Osteoblast (primary cell): Measurements from ENCODE around the gene SYNJ2. TPM values are rescaled to one million over a fixed set of nuclear protein-coding genes. Genes with fewer than 3 reads are reported as not detected.
A peak's percentile ranks its signal among the peaks of the same experiment; 100 is the strongest.

ENCODE experiments used
- DNase-seq: peaks from one replicate; pipeline ENCODE4 v3.0.0; 2011; ENCODE audit warnings: low spot score, mixed read lengths; ENCODE audit not compliant: insufficient read length; ENCODE audit errors: missing footprints
- H2AFZ ChIP-seq: 2 replicates; pipeline ENCODE4 v1.6.0; 2011; ENCODE audit warnings: mild to moderate bottlenecking, low read length
- H3K27ac ChIP-seq: 2 replicates; pipeline ENCODE4 v1.5.1; 2011; ENCODE audit warnings: mild to moderate bottlenecking, low read depth, low read length, moderate library complexity
- H3K27me3 ChIP-seq: 2 replicates; pipeline ENCODE4 v1.6.0; 2012; ENCODE audit warnings: mild to moderate bottlenecking, control low read depth, inconsistent platforms, low read length, moderate library complexity; ENCODE audit not compliant: insufficient read depth
- H3K36me3 ChIP-seq: 2 replicates; pipeline ENCODE4 v1.5.1; 2011; ENCODE audit warnings: mild to moderate bottlenecking, low read length, control low read depth, moderate library complexity; ENCODE audit not compliant: insufficient read depth
- H3K4me1 ChIP-seq: 2 replicates; pipeline ENCODE4 v1.5.1; 2011; ENCODE audit warnings: mild to moderate bottlenecking, low read length, control low read depth, moderate library complexity; ENCODE audit not compliant: insufficient read depth
- H3K4me2 ChIP-seq: 2 replicates; pipeline ENCODE4 v1.6.0; 2011; ENCODE audit warnings: mild to moderate bottlenecking, low read length; ENCODE audit not compliant: insufficient read depth
- H3K4me3 ChIP-seq: fragments of 200-600 bp; sonication (generic); 3 replicates; pipeline ENCODE4 v1.5.1; 2012; ENCODE audit warnings: mild to moderate bottlenecking, low read length, inconsistent platforms; ENCODE audit not compliant: insufficient read depth
- H3K79me2 ChIP-seq: 2 replicates; pipeline ENCODE4 v1.6.0; 2012; ENCODE audit warnings: mild to moderate bottlenecking, low read length, control low read depth, inconsistent platforms; ENCODE audit not compliant: insufficient read depth
- H3K9me3 ChIP-seq: 2 replicates; pipeline ENCODE4 v1.5.1; 2011; ENCODE audit warnings: low read depth, low read length, control low read depth
- H4K20me1 ChIP-seq: 2 replicates; pipeline ENCODE4 v1.6.0; 2012; ENCODE audit warnings: mild to moderate bottlenecking, low read length, control low read depth; ENCODE audit not compliant: insufficient read depth
- total RNA-seq: library from RNA; depleted of rRNA; stranded (reverse); fragments of >200 nt; gene quantifications from 2 replicates; pipeline ENCODE4 v1.2.3, GENCODE V29; 2012
- TF ChIP-seq, protein P1 (sequence below): IDR thresholded peaks from 2 replicates; pipeline ENCODE4 v1.5.1; 2011; ENCODE audit warnings: mild to moderate bottlenecking, low read depth, low read length, moderate library complexity; ENCODE audit errors: extremely low read depth

SYNJ2 gene
- total RNA-seq, 1 donor = 94.8 TPM

DNA sequence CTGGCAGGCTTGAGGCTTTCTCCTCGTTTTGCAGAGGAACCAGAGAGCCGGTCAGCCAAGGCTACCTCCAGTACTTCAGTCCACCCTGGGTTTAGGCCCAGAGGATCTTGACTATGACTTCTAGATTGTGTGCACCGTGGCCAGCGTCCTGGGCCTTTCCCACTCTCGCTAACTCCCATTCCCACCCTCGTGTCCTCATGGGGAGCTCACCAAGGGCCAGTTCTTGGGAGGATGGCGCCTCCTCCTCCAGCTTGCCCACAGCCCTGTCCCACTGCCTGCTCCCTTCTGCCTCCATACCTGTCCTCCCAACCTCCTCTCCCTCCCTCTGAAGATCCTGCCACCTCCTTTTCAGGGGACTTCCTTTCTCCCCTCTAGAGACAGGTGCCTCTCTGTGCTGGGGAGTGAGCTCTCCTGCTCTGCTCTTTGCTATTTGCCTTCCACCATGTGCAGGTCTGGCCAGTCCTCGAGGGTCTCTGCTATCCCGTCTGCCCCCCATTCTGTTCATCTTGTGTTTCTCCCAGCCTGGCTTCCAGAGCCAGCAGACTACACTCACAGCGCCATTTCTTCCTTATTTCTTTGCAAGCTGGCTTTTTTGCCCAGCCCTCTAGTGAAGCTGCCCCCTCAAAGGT lies 4.4 kb upstream of the SYNJ2 start:
- peaks cover 10% of the 10 kb centered on the region for H3K4me1 ChIP-seq
- no peaks in the 10 kb centered on the region for H3K27me3 ChIP-seq
- H4K20me1 ChIP-seq = peaks cover 1% of the 10 kb centered on the region
- no peak overlapping the region for H2AFZ ChIP-seq
- no peak overlapping the region for H3K4me2 ChIP-seq
- TF ChIP-seq, protein P1, sequence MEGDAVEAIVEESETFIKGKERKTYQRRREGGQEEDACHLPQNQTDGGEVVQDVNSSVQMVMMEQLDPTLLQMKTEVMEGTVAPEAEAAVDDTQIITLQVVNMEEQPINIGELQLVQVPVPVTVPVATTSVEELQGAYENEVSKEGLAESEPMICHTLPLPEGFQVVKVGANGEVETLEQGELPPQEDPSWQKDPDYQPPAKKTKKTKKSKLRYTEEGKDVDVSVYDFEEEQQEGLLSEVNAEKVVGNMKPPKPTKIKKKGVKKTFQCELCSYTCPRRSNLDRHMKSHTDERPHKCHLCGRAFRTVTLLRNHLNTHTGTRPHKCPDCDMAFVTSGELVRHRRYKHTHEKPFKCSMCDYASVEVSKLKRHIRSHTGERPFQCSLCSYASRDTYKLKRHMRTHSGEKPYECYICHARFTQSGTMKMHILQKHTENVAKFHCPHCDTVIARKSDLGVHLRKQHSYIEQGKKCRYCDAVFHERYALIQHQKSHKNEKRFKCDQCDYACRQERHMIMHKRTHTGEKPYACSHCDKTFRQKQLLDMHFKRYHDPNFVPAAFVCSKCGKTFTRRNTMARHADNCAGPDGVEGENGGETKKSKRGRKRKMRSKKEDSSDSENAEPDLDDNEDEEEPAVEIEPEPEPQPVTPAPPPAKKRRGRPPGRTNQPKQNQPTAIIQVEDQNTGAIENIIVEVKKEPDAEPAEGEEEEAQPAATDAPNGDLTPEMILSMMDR = no peak
- no peak for DNase-seq
- H3K4me3 ChIP-seq = no peak overlapping the region
- H3K27ac ChIP-seq = no peak overlapping the region
- peaks cover 3% of the 10 kb centered on the region for H3K79me2 ChIP-seq
- no peaks in the 10 kb centered on the region for H3K9me3 ChIP-seq
- H3K36me3 ChIP-seq = no peaks in the 10 kb centered on the region

DNA sequence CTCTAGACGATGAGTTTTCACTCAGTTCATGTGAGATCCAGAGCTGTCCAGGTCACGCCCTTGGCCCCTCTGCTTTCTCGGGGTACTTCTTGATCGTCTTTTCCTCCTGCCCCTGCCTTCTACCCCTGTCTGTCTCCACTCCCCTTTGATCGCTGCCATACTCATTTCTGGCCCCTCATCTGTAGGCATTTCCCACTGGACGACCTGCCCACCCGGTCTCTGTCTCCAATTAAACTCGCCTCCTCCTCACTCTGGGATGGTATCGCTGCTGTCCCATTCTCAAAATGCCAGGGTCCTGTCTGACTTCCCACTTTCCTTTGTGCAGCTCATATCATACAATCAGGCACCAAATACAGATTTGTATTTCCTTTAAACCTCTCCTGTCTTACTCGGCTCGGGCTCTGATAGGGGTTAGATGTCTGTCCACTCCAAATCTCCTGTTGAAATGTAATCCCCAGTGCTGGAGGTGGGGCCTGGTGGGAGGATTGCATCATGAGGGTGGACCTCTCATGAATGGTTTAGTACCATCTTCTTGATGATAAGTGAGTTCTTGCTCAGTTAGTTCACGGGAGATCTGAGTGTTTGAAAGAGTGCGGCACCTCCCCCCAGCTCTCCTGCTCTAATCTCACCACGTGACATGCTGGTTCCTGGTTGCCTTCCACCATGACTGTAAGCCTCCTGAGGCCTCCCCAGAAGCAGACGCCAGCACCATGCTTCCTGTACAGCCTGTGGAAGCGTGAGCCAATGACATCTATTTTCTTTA lies 3.5 kb upstream of the SYNJ2 start:
- no peak for DNase-seq
- Histone ChIP-seq H3K27ac (no peak overlapping the region), H3K4me2 (no peak overlapping the region), H3K4me1 (peaks cover 10% of the 10 kb centered on the region), H3K79me2 (peaks cover 12% of the 10 kb centered on the region), H2AFZ (no peak overlapping the region), H3K27me3 (no peaks in the 10 kb centered on the region), H3K9me3 (no peaks in the 10 kb centered on the region), H3K36me3 (no peaks in the 10 kb centered on the region), H3K4me3 (no peak overlapping the region), H4K20me1 (peaks cover 4% of the 10 kb centered on the region)
- TF ChIP-seq, protein P1 = no peak

- H3K27me3 ChIP-seq = no peaks in the 10 kb centered on the region
- peaks cover 22% of the 10 kb centered on the region for H3K4me1 ChIP-seq
- peak overlapping the region; percentile 76 for H3K4me2 ChIP-seq
- no peak for DNase-seq
- H2AFZ ChIP-seq = peak overlapping the region; percentile 80
- peak overlapping the region; percentile 54 for H3K27ac ChIP-seq
- peak overlapping the region; percentile 91 for H3K4me3 ChIP-seq
- H3K9me3 ChIP-seq = no peaks in the 10 kb centered on the region
- peaks cover 4% of the 10 kb centered on the region for H4K20me1 ChIP-seq
- H3K79me2 ChIP-seq = peaks cover 35% of the 10 kb centered on the region
- H3K36me3 ChIP-seq = peaks cover 3% of the 10 kb centered on the region
- TF ChIP-seq, protein P1 = no peak
Measured at GRCh38 chr6:157980288-157981131, 1.2 kb upstream of the SYNJ2 start.

DNA sequence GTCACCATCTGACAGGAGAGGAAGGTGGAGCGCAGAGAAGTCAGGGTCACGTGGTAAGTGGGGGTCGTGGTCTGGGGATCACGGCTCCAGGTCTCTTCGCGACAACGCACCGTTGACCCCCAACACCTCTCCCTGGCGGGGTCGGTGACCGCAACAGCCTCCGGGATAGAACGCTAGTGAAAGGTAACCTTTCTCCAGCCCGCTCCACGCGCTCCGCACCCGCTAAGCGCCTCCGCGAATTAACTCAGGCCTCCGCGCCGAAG lies 600 bp upstream of the SYNJ2 start:
- Histone ChIP-seq H3K4me3 (peak overlapping the region; percentile 91), H3K4me2 (peak overlapping the region; percentile 76), H3K4me1 (peaks cover 27% of the 10 kb centered on the region), H3K79me2 (peaks cover 40% of the 10 kb centered on the region), H3K9me3 (no peaks in the 10 kb centered on the region), H4K20me1 (peaks cover 4% of the 10 kb centered on the region), H3K27me3 (no peaks in the 10 kb centered on the region), H2AFZ (peak overlapping the region; percentile 80), H3K36me3 (peaks cover 3% of the 10 kb centered on the region), H3K27ac (peak overlapping the region; percentile 54)
- TF ChIP-seq, protein P1 = no peak
- DNase-seq = no peak
